MV-4-11 (cell line): ENCODE measurements around the gene MFSD2A.
"Not testable (repeated sequence)": the region's sequence is repeated elsewhere in the genome, so short reads cannot be mapped to it uniquely, and the experiment has no call there.

ENCODE experiments used
- DNase-seq: peaks from one replicate; lab custom pipeline; 2025; lab: John Stamatoyannopoulos, UW

The MFSD2A gene

GRCh38 chr1:39954870-39955546, at the start of gene MFSD2A:
Gene MFSD2A, plus strand, starts transcription at chr1:39955145. Its CDS starts 148 bp downstream, at chr1:39955293.
- DNase-seq = peak; percentile 86

- DNase-seq = no peak
These were observed 49.8 kb upstream of the MFSD2A start for GRCh38 chr1:39905172-39905571.

- peak; percentile 63 for DNase-seq
These were observed 47.2 kb upstream of the MFSD2A start for GRCh38 chr1:39907528-39908453.

- no peak for DNase-seq
These were observed 46.4 kb upstream of the MFSD2A start for GRCh38 chr1:39908534-39908933.

- no peak for DNase-seq
These were observed 44.7 kb upstream of the MFSD2A start for GRCh38 chr1:39910263-39910662.

GRCh38 chr1:39913136-39913535, 41.8 kb upstream of the MFSD2A start:
- not testable (repeated sequence) for DNase-seq

- DNase-seq = no peak
These were observed 39.3 kb upstream of the MFSD2A start for GRCh38 chr1:39915499-39916129.

- no peak for DNase-seq
These were observed 37.1 kb upstream of the MFSD2A start for GRCh38 chr1:39917825-39918224.

GRCh38 chr1:39919545-39919944, 35.4 kb upstream of the MFSD2A start:
- DNase-seq = peak; percentile 62

GRCh38 chr1:39922251-39922688, 32.7 kb upstream of the MFSD2A start:
- no peak for DNase-seq

- DNase-seq = peak; percentile 48
These were observed 29.1 kb upstream of the MFSD2A start for GRCh38 chr1:39925721-39926342.

- DNase-seq = peak; percentile 17
These were observed 28.6 kb upstream of the MFSD2A start for GRCh38 chr1:39926343-39926793.

- no peak for DNase-seq
These were observed 28.1 kb upstream of the MFSD2A start for GRCh38 chr1:39926820-39927219.

- no peak for DNase-seq
These were observed 27.4 kb upstream of the MFSD2A start for GRCh38 chr1:39927538-39927937.

- DNase-seq = no peak
These were observed 25.9 kb upstream of the MFSD2A start for GRCh38 chr1:39928809-39929587.

- peak; percentile 99 for DNase-seq
These were observed 20.7 kb upstream of the MFSD2A start for GRCh38 chr1:39933956-39934941.

GRCh38 chr1:39936724-39937491, 18.0 kb upstream of the MFSD2A start:
- peak; percentile 90 for DNase-seq

GRCh38 chr1:39938856-39939255, 16.1 kb upstream of the MFSD2A start:
- DNase-seq = no peak

- DNase-seq = peak; percentile 90
These were observed 14.7 kb upstream of the MFSD2A start for GRCh38 chr1:39940253-39940652.
